Measurements from ENCODE around the gene MEP1A.
"Not testable (repeated sequence)": the region's sequence is repeated elsewhere in the genome, so short reads cannot be mapped to it uniquely, and the experiment has no call there.

MEP1A gene

DNA sequence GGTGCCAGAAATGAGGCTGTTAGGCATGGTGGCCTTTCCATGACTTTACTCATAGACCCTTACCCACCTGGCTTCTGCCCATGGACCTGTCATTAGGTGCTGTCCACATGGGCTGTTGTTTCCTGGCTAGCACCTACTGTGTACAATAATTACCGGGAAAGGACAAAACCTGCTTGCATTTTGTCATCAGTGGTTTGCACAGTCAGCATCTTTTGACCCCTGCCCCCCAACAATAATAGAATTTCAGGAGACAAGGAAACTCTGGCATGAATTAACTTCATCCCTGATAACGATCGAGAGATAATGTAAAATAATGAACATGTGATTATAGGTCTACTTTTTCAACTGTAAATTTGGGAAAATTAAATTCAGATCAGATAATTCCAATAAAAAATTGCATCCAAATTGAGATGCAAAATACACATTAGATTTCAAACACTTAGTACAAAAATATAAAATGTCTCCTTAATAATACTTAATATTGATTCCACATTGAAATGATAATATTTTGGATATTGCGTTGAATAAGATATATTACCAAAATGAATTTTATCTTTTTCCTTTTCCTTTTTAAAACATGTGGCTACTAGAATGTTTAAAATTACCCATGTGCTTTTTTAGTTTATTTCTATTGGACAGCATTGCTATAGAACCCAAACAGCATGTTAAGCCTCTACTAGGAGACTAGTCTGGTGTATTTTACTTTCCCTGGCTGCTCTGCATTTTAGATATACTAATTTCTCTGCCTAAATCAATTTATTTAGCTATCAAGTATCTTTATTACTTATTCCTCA, 34.0 kb upstream of the MEP1A start:
- Histone ChIP-seq H3K36me3 (ENCODE audit: control insufficient read depth in 1 of 2, insufficient read depth in 2 of 2, low read length in 2 of 2) (no peaks in the 10 kb centered on the region), H3K4me1 (ENCODE audit: control insufficient read depth in 1 of 2, insufficient read depth in 2 of 2, low read length in 2 of 2) (no peaks in the 10 kb centered on the region), H3K9me3 (ENCODE audit: control insufficient read depth in 1 of 2, low read length in 2 of 2) (no peaks in the 10 kb centered on the region), H3K27me3 (ENCODE audit: low read depth, low read length) (no peaks in the 10 kb centered on the region), H3K27ac (ENCODE audit: low read length) (no peak overlapping the region), H3K4me3 (ENCODE audit: low read depth in 1 of 2, low read length in 2 of 2) (no peak overlapping the region)

DNA sequence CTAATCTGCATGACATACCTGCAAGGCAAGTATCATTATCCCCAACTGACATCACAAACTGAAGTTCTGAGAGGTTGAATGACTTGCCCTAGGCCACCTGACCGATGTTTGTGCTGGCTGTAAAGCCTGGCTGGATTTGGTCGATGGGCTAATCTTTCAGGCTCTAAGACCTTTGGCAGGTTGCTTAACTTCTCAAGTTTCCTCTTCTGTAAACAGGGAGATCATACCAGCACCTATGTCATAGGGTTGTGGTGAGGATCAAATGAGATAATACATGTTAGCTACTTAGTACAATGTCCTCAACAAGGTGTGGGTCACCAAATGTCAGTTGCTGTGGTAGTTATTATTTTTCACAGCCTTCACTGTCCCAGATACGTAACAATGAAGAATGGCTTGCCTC, 32.3 kb upstream of the MEP1A start:
- Histone ChIP-seq H3K4me1 (ENCODE audit: control insufficient read depth in 1 of 2, insufficient read depth in 2 of 2, low read length in 2 of 2) (no peaks in the 10 kb centered on the region), H3K27me3 (ENCODE audit: low read depth, low read length) (no peaks in the 10 kb centered on the region), H3K4me3 (ENCODE audit: low read depth in 1 of 2, low read length in 2 of 2) (no peak overlapping the region), H3K27ac (ENCODE audit: low read length) (no peak overlapping the region), H3K36me3 (ENCODE audit: control insufficient read depth in 1 of 2, insufficient read depth in 2 of 2, low read length in 2 of 2) (no peaks in the 10 kb centered on the region), H3K9me3 (ENCODE audit: control insufficient read depth in 1 of 2, low read length in 2 of 2) (no peaks in the 10 kb centered on the region)

DNA sequence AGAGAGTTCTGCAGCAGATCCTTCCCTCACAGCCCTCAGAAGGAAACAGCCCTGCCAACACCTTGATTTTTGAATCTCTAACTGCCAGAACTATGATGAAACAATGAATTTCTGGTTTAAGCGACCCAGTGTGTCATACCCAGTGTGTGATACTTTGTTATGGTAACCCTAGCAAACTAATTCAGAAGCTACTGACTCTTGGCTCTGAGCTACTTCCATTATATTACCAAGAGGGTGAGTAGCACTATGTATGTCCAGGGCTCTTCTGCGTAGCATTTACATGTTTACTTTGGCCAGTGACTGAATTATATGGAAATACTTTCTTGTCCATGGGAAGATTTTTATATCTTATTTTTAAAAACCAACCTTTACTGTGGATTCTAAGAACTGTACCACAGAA, 29.7 kb upstream of the MEP1A start:
- Histone ChIP-seq H3K4me1 (ENCODE audit: control insufficient read depth in 1 of 2, insufficient read depth in 2 of 2, low read length in 2 of 2) (no peaks in the 10 kb centered on the region), H3K36me3 (ENCODE audit: control insufficient read depth in 1 of 2, insufficient read depth in 2 of 2, low read length in 2 of 2) (no peaks in the 10 kb centered on the region), H3K9me3 (ENCODE audit: control insufficient read depth in 1 of 2, low read length in 2 of 2) (no peaks in the 10 kb centered on the region), H3K4me3 (ENCODE audit: low read depth in 1 of 2, low read length in 2 of 2) (no peak overlapping the region), H3K27ac (ENCODE audit: low read length) (no peak overlapping the region), H3K27me3 (ENCODE audit: low read depth, low read length) (no peaks in the 10 kb centered on the region)

DNA sequence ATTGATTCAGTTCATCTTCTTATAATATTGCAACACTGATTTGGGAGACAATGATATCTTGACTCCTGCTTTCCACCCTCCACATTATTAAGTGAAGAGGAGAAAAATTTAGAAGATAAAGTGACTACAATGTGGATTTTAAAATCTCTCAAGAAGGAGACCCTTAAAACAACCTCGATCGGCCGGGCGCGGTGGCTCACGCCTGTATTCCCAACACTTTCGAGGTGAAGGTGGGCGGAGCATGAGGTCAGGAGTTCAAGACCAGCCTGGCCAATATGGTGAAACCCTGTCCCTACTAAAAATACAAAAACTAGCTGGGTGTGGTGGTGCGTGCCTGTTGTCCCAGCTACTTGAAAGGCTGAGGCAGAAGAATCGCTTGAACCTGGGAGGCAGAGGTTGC, 28.9 kb upstream of the MEP1A start:
- H3K36me3 ChIP-seq (ENCODE audit: control insufficient read depth in 1 of 2, insufficient read depth in 2 of 2, low read length in 2 of 2); H3K9me3 ChIP-seq (ENCODE audit: control insufficient read depth in 1 of 2, low read length in 2 of 2); H3K27me3 ChIP-seq (ENCODE audit: low read depth, low read length); H3K4me1 ChIP-seq (ENCODE audit: control insufficient read depth in 1 of 2, insufficient read depth in 2 of 2, low read length in 2 of 2); H3K4me3 ChIP-seq (ENCODE audit: low read depth in 1 of 2, low read length in 2 of 2); H3K27ac ChIP-seq (ENCODE audit: low read length): not testable (repeated sequence)

DNA sequence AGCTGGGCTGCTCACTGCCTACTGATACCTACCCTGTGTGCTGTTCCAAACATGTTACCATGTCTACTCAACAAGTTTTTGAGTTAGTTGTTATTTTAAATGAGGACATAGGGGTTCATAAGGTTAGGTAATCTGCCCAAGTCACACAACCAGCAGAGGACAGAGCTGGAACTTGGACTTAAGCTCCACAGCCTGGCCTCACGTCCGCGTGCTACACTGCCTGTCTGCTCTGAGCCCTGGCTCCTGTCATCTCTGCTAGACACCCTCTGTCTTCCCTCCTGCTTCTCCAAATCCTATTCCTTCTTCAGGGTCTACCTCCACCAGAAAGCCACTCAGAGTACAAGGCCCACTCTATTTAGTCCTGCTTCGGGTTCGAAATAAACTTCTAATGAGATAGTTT, 28.2 kb upstream of the MEP1A start:
- H3K36me3 ChIP-seq (ENCODE audit: control insufficient read depth in 1 of 2, insufficient read depth in 2 of 2, low read length in 2 of 2), result no peaks in the 10 kb centered on the region
- no peaks in the 10 kb centered on the region for H3K9me3 ChIP-seq (ENCODE audit: control insufficient read depth in 1 of 2, low read length in 2 of 2)
- no peaks in the 10 kb centered on the region for H3K27me3 ChIP-seq (ENCODE audit: low read depth, low read length)
- H3K4me1 ChIP-seq (ENCODE audit: control insufficient read depth in 1 of 2, insufficient read depth in 2 of 2, low read length in 2 of 2), result no peaks in the 10 kb centered on the region
- H3K27ac ChIP-seq (ENCODE audit: low read length), result no peak overlapping the region
- H3K4me3 ChIP-seq (ENCODE audit: low read depth in 1 of 2, low read length in 2 of 2), result no peak overlapping the region

DNA sequence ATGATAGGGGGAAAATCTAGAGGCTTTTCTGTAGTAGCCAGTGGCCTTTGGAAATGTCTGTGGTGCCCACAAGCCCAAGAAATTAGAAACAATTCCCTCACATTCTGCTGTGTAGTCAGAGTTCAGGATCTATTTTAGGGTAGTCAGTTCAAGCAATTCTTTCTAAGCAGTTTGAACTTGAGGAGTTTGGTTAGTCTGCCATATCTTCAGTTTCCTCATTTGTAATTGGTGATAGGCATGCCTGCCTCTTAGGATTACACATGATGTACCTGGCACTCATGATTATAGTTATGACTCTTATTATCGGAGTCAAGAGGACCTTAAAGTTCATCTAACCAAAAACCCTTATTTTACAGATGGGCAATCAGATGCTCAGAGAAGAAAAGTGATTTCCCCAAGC, 21.2 kb upstream of the MEP1A start:
- no peaks in the 10 kb centered on the region for H3K36me3 ChIP-seq (ENCODE audit: control insufficient read depth in 1 of 2, insufficient read depth in 2 of 2, low read length in 2 of 2)
- H3K27ac ChIP-seq (ENCODE audit: low read length), result peak overlapping the region; percentile 12

DNA sequence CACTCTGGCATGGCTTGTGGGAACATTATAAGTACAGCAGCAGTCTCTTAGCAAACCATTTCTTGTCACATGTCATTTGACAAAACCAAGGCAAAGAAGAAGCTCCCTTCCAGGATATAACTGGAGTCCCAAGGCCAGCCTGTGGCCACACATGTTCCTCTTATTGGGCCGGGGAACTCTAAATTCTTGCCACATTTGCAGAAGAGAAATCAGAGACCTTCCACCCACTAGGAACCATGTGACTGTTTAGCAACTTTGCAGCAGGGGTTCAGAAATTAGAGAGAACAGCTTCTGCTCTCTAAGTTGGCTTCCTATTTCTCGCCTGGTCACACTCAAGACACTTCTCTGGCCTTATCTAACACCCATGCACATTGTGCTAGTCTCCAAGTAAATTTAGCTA, 20.4 kb upstream of the MEP1A start:
- Histone ChIP-seq H3K36me3 (ENCODE audit: control insufficient read depth in 1 of 2, insufficient read depth in 2 of 2, low read length in 2 of 2) (no peaks in the 10 kb centered on the region), H3K4me3 (ENCODE audit: low read depth in 1 of 2, low read length in 2 of 2) (no peak overlapping the region), H3K27me3 (ENCODE audit: low read depth, low read length) (no peaks in the 10 kb centered on the region), H3K4me1 (ENCODE audit: control insufficient read depth in 1 of 2, insufficient read depth in 2 of 2, low read length in 2 of 2) (no peaks in the 10 kb centered on the region), H3K27ac (ENCODE audit: low read length) (peak overlapping the region; percentile 25), H3K9me3 (ENCODE audit: control insufficient read depth in 1 of 2, low read length in 2 of 2) (no peaks in the 10 kb centered on the region)

More for the DNA sequence above, 21.2 kb upstream of the MEP1A start:
- Histone ChIP-seq H3K27me3 (ENCODE audit: low read depth, low read length) (no peaks in the 10 kb centered on the region), H3K9me3 (ENCODE audit: control insufficient read depth in 1 of 2, low read length in 2 of 2) (no peaks in the 10 kb centered on the region), H3K4me1 (ENCODE audit: control insufficient read depth in 1 of 2, insufficient read depth in 2 of 2, low read length in 2 of 2) (no peaks in the 10 kb centered on the region), H3K4me3 (ENCODE audit: low read depth in 1 of 2, low read length in 2 of 2) (no peak overlapping the region)

DNA sequence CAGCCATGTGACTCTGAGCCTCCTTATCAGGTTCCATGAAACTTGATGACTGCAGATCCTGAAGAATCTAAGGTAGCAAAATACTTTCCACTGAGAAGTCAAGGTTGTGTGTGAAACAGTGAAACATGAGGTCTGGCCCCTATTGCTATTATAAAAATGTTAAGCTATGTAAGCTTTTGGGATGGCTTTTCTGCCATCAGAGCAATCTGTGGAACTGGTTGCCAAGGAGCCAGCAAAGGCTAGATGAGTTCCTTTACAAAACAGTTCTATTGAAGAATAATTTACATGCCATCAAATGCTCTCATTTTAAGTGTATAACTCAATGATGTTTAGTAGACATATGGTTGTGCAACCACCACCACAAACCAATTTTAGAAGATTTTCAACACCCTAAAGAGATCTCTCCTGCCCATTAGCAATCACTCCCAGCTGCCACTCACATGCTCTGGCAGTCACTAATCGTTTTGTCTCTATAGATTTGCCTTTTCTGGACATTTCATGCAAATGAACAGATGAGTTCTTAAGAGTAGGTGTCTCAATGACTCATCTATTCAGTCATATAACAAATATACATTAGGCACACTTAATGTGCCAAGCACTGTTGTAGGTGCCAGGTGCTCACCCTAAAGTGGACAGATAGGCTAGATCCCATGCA, 19.9 kb upstream of the MEP1A start:
- H3K9me3 ChIP-seq (ENCODE audit: control insufficient read depth in 1 of 2, low read length in 2 of 2), result no peaks in the 10 kb centered on the region
- H3K27me3 ChIP-seq (ENCODE audit: low read depth, low read length), result no peaks in the 10 kb centered on the region
- no peaks in the 10 kb centered on the region for H3K36me3 ChIP-seq (ENCODE audit: control insufficient read depth in 1 of 2, insufficient read depth in 2 of 2, low read length in 2 of 2)
- no peak overlapping the region for H3K4me3 ChIP-seq (ENCODE audit: low read depth in 1 of 2, low read length in 2 of 2)
- no peaks in the 10 kb centered on the region for H3K4me1 ChIP-seq (ENCODE audit: control insufficient read depth in 1 of 2, insufficient read depth in 2 of 2, low read length in 2 of 2)
- H3K27ac ChIP-seq (ENCODE audit: low read length), result peak overlapping the region; percentile 25

DNA sequence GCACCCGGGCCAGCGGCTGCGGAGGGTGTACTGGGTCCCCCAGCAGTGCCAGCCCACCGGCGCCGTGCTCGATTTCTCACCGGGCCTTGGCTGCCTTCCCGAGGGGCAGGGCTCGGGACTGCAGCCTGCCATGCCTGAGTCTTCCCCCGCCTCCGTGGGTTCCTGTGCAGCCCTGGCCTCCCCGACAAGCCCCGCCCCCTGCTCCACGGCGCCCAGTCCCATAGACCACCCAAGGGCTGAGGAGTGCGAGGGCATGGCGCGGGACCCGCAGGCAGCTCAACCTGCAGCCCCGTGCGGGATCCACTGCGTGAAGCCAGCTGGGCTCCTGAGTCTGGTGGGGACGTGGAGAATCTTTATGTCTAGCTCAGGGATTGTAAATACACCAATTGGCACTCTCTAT, 18.5 kb upstream of the MEP1A start:
- H3K4me1 ChIP-seq (ENCODE audit: control insufficient read depth in 1 of 2, insufficient read depth in 2 of 2, low read length in 2 of 2); H3K9me3 ChIP-seq (ENCODE audit: control insufficient read depth in 1 of 2, low read length in 2 of 2); H3K4me3 ChIP-seq (ENCODE audit: low read depth in 1 of 2, low read length in 2 of 2); H3K27ac ChIP-seq (ENCODE audit: low read length); H3K27me3 ChIP-seq (ENCODE audit: low read depth, low read length); H3K36me3 ChIP-seq (ENCODE audit: control insufficient read depth in 1 of 2, insufficient read depth in 2 of 2, low read length in 2 of 2): not testable (repeated sequence)

DNA sequence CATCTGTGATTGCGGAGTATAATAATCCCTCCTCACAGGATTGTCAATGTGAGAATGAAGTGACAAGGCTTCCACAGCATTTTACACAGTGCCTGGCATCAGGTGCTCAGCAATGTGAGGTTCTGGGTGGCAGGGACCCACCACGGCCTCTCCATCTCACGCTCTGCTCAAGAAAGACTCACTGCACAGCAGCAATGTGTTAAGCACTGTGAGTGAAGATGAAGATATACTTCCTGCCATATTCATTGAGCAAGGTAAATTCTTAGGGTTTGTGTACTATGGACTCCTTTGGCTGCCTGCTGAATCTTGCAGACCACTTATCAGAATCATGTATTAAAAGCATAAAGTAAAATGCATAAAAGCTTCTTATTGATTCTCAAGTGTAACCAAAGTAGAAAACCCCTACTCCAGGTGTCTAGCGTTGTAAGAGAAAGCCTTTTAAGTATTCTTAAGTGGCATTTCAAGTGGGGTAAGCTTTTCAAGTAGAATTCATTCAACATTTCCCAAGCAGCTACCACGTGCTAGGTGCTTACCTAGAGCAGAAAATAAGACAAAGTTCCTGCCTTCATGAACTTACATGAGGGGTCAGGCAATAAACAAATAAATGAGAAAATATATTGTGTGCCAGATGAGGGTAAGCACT, 17.0 kb upstream of the MEP1A start:
- Histone ChIP-seq H3K36me3 (ENCODE audit: control insufficient read depth in 1 of 2, insufficient read depth in 2 of 2, low read length in 2 of 2) (no peaks in the 10 kb centered on the region), H3K4me1 (ENCODE audit: control insufficient read depth in 1 of 2, insufficient read depth in 2 of 2, low read length in 2 of 2) (no peaks in the 10 kb centered on the region), H3K9me3 (ENCODE audit: control insufficient read depth in 1 of 2, low read length in 2 of 2) (no peaks in the 10 kb centered on the region), H3K27ac (ENCODE audit: low read length) (no peak overlapping the region), H3K27me3 (ENCODE audit: low read depth, low read length) (no peaks in the 10 kb centered on the region), H3K4me3 (ENCODE audit: low read depth in 1 of 2, low read length in 2 of 2) (no peak overlapping the region)

DNA sequence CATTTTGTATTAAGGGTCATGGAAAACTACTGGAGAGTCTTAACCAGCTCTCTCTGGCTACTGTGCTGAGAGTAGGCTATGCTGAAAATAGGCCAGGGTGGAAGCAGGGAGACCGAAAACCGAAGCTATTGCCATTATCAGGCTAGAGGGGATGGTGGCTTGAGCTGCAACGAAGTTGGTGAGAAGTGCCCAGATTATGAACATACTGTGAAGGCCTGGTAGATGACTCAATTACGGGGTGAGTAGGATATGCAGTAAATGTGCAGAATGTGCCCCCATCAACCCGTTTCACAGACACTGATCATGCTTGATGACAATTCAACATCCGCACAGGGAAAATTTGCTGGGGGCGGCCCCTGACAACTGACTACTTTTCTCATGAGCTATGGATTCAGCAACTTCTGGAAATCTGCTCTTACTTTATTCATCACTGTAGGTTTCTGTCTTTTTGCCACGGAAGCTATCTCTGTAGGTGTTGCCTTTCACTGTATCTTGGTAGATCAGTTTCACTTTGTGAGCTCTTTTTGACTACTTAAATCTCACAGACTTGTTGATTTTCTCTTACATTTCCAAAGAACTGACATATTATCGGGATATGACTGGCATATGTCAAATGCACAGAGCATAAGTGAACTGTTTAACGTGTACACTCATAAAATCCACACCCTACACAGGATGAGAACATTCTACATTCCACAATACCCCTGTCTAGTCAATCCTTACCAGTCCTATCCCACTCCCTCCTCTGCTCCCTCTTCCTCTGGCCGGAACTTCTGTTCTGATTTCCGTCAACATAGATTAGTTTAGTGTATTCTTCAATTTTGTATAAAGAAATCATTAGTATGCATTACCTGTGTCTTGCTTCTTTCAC, 15.5 kb upstream of the MEP1A start:
- no peak overlapping the region for H3K4me3 ChIP-seq (ENCODE audit: low read depth in 1 of 2, low read length in 2 of 2)
- no peaks in the 10 kb centered on the region for H3K27me3 ChIP-seq (ENCODE audit: low read depth, low read length)
- H3K9me3 ChIP-seq (ENCODE audit: control insufficient read depth in 1 of 2, low read length in 2 of 2), result no peaks in the 10 kb centered on the region
- no peaks in the 10 kb centered on the region for H3K36me3 ChIP-seq (ENCODE audit: control insufficient read depth in 1 of 2, insufficient read depth in 2 of 2, low read length in 2 of 2)
- H3K27ac ChIP-seq (ENCODE audit: low read length), result no peak overlapping the region
- no peaks in the 10 kb centered on the region for H3K4me1 ChIP-seq (ENCODE audit: control insufficient read depth in 1 of 2, insufficient read depth in 2 of 2, low read length in 2 of 2)

Measured in muscle layer of duodenum (tissue), 2 donors.